Stimulated activated CD4-positive, alpha-beta T cell treated with anti-CD3 and anti-CD28 coated beads, Interleukin-1b, Interleukin-23, amount 100 ng/mL, for 1 hour (primary cell): ENCODE data around the gene KLHL29.

Source experiments
- DNase-seq, 2 donors: peaks; one replicate each; pipeline ENCODE4 v3.0.0-alpha.2; 2020; ENCODE audit warnings: low read depth in 2 of 2

KLHL29 gene

DNA sequence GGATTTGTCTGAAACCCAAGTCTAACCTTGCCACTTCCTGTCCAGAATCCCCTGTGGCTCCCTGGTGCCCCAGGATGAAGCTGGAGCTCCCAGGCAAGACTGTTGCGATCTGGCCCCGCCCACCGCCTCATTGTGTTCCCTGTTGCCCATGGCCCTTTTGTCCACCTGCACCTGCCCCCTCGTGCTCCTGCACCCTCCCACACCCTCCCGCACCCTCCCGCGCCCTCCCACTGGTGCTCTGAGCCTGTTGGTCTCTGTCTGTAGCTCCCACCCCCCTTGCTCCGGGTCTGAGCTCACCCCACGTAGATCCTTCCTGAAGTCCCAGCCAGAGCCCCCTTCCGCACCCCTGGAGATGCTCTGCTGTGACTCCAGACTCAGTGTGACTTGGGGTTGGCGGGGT lies 297.5 kb downstream of the KLHL29 start:
- DNase-seq = no peak

DNA sequence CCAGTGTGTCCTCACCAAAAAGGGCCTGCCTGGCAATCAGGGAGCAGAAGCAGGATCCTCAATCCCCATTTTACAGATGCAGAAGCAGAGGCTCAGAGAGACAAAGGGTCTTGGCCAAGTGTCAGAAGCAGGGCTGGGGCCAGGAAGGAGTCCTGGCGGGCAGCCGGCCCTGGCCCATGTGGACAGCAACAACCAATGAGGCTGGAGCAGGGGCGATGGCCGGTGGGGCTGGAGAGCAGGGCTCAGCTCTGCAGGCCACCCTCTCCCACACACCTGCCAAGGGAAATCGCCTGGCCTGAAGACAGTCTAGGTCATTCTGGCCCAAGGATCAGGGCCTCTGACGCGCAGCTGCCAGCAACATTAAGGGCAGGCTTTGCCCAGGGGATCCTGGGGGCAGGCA lies 298.0 kb downstream of the KLHL29 start:
- no peak for DNase-seq

DNA sequence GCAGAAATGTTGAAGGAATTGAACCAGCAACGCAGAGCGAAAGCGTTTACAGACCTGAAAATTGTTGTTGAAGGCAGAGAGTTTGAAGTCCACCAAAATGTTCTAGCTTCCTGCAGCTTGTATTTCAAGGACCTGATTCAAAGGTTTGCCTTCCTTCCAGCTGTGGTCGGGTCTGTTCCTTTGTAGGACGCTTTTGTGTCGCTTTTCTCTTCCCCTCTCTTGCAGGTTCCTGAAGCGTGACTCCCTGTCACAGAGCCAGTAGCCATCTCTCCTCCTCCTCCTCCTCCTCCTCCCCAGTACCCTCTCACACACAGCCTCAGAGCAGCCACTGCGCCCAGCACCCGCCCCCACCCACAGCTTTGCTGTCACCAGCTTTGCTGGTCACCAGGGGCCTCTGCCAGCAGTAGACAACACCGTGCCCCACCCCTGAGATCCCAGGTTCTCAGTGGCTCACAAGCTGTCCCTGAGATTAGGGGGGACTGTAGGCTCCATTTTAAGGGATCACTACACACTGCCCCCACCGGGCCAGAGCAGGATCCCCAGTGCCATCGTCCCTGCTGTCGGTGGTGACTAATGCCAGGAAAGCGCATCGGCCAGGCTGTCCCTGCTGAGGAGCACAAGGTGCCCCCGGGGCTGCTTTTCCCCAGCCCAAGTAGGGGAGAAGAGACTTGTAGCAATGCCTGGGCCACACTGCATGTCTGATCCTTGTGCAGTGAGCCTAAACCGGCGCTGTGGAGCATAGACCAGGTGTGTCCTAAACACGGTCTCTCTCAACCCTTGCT lies 299.6 kb downstream of the KLHL29 start:
- DNase-seq = no peak

DNA sequence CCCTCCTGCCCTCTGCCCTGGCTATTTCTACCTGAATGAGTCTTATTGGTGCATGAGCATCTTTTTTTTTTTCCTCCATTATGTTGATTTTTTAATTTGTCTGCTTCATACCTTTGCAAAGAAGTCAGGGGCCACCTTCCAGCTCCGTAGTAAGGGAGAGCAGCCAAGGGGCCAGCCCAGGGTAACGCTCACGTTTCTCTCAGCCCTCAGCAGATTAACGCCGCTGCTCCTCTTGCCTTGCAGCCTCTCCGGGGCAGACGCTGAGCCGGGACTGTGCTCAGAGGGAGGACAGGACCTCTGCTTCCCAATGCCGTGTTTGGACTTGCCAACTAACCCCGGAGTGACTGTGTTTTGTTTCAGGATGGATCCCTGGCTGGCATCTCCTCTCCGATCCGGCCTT lies 300.2 kb downstream of the KLHL29 start:
- no peak for DNase-seq

DNA sequence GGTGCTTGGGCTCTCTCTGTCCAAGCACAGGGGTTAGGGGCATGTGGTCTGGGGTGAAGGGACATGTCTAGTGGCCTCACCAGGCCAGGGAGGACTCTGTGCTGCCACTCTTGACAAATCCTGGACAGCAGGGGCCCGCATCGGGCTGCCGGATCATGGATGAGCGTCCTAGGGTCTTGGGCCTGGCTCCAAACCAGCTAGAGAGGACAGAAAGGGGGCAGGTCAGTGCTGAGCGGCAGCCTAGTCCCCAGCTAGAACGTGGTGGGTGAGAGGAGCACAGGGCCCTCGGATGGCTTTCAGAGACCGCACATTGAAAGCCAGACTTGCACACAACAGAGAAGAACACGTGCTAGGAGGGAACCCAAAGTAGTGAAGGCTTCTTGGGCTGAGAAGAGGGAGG lies 300.7 kb downstream of the KLHL29 start:
- DNase-seq = no peak

DNA sequence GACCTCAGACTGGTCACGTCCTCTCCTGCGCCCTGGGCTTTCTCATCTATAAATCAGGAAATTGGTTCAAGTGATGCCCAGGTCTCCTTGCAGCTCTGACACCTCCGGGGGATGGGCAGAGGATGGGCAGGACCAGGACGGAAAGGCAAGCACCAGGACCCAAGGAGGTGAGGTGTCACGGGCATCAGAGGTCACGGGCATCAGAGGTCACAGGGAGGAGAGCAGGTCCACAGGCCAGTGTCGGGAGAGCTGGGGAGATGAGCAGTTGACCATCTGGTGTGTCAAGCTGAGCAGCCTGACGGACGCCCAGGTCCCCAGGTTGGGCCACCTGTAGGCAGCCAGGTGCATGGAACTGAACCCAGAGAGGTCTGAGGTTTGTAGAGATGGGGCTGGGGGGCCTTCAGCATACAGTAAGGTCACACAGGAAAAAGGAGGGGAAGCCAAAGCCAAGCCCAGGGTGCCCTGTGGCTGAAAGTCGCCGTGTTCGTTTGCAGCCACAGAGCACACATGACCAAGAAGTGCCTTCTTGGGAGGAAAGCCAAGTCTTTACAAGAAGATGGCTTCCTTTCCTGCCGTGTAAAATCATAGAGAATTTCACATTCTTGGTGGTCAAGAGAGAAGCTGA lies 301.5 kb downstream of the KLHL29 start:
- DNase-seq = no peak

DNA sequence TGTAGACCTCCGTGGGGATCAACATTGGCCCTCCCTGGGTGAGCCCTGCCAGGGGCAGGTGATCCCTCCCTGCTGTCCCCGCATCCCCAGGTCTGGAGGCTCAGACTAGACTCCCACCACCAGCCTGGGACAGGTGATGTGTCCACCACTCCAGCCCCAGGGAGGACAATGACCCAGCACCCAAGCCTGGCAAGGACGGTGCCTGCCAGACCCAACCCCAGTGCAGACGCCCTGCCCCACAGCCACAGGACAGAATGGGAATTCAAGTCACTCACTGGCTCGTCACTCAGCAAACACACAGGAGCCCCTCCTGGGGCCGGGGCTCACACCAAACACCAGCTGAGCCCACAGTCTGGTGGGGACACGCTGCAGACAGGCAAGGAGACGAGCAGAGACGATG lies 302.2 kb downstream of the KLHL29 start:
- DNase-seq = no peak

DNA sequence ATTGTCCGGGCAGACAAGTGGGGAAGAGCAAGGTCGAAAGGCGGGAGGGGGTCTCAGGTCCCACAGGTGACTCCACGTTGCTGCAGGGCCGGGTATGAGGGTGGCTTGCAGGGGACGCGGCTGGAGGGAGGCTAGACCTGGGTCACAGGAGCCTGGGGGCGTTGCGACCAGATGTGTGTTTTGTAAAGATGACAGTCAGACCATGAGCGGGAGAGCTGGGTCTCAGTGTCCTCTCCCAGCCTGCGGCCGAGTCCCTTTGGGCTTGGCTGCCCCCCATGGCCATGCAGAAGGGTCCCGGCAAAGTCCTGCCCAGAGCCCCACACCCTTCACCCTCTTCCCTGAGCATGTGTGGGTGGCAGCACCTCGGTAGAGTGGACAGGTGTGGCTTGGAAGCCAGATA lies 302.7 kb downstream of the KLHL29 start:
- DNase-seq = no peak

DNA sequence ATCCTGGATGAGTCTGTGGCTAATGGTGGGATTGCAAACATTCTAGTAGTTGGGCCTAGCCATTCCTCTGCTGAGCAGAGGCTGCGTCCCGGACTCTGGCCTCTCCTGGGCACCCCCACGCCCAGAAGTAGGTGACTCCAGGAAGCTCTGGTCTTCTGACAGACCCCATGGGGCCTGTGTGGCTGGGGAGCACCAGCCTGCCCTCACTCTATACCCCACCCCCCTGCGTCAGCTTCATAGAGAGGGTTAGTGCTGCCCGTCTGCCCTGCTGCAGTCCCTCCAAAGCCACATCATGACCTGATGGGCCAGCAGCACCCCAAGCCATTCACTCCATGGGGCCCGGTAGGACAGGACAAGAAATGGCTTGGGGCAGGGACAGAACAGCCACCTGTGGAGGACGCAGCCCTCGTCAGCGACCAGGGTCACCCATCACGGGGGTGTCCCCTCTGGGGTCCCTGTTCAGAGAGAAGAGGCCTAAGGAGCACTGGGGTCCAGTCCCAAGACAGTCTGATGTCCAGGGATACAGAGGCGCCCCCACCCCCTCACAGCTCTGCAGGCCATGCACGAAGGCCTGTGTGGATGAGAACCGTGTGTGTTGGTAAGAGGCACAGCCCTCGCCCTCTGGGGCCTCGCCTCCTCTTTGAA lies 303.6 kb downstream of the KLHL29 start:
- DNase-seq = no peak

DNA sequence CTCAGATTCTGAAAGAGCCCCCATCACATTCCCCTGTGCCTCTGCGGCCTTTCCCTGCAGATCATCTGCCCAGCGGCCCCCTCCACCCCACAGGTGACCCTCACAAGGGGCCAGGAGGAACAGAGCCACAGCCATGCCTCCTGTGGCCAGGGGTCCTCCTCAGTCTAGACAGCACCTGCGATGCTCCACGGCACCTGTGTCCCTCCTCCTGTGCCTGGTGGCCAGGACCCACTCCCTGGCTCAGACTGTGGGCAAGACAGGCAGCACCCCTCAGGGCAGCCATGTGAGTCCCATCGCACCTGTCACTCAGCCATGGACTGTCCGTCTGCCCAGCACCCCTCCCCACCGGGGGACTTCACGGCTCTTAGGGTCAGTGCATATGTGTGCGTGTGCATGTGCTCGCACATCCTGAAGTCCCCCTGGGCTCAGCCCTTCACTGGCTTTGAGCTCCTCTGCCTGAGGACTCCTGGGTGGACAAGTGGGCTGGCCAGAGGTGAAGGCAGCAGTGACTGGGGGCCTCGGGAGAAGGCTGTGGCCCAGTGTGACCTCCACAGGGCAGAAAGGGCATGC lies 304.2 kb downstream of the KLHL29 start:
- DNase-seq = no peak

DNA sequence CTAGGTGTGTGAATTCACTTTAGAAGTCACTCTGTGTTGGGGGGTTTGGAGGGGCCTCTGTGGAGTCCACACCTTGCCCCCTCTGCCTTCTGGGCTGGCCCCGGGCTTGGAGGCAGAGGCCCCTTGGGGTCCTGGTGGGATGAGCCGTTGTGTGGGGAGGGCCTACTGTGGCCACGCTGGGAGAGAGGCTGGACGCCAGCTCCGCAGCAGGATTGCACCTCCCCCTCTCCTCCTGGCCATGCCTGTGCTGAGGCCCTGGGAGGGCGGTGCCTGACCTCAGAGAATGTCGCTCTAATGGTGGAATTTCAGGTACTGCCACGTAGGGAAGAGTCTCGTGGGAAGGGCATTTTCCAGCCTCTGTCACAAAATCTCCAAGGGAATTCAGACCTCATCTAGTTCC lies 304.9 kb downstream of the KLHL29 start:
- no peak for DNase-seq

DNA sequence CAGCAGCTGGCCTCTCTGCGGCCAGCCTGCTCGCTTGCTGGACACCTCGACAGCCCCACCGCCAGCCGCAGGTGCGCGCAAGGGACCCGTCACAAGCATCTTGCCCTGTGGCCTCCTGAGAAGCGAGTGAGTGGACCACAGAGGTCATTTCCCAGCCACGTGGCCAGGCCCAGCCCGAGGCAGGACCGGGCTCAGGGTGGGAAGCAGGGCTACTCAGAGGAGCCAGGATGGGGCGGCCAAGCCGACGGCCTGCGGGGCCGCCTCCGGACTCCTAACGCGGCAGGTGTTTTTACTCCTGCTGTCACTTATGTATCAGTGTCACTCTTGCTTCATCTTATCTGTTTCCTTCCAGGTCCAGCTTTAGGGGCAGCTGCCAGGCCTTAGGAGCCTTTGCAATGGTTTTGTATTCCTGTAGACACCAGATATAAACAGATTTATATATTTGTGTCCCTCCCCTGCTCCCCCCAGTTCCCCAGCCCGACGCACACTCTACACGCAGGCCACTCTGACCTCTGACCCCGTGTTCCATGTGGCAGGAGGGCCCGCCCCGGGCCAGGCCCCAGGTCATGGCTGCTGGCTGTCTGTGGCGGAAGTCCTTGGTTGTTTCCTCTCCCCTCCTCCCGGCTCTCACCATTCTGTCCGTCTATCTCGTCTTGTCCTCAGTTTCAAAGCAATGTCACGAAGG lies 305.6 kb downstream of the KLHL29 start:
- no peak for DNase-seq

DNA sequence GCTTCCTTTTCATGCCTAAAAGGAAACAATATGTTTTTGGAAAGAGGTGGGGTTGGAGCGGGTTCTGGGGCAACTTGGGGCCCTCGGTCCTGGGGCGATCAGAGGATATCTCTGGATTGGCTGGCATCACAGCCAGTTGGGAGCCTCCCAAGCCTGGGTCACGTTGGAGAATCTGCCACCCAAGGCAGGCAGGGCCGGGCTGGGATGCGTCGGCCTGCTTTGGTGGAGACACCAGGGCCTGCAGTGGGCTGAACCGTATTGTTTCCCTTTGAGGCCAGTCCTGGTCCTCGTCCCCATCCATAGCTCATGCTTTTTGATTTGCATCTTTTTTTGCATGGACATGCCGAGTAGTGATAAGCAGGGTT lies 306.1 kb downstream of the KLHL29 start:
- no peak for DNase-seq

DNA sequence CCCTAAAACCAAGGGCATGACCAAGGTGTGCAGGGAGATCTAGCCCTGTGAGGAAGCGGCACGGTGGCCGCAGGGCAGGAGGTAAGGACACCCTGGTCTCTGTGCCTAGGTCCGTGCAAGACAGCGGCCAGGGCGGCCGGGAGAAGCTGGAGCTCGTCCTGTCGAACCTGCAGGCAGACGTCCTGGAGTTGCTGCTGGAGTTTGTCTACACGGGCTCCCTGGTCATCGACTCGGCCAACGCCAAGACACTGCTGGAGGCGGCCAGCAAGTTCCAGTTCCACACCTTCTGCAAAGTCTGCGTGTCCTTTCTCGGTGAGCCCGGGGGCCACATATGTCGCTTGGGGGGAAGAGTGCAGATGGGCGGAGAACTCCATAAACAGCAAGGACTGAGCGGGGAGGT lies 306.6 kb downstream of the KLHL29 start:
- DNase-seq = no peak

DNA sequence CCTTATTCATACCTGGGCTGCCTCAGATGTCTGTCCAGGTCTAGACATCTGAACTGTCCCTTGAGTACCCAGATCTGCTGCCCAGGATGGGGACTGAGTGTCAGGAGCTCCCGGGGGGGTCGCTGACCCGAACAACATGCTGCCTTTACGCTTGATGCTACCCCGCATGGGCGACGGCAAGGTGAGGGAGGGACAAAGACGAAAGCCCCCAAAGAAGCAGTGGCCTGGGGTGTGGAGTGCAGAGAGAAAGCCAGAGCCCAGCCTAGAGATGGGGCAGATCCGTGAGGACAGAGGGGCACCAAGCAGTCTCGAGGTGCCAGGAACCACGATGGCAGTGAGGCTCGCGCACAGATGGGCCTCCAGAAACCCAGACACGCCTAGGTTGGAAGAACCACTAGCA lies 307.3 kb downstream of the KLHL29 start:
- no peak for DNase-seq

DNA sequence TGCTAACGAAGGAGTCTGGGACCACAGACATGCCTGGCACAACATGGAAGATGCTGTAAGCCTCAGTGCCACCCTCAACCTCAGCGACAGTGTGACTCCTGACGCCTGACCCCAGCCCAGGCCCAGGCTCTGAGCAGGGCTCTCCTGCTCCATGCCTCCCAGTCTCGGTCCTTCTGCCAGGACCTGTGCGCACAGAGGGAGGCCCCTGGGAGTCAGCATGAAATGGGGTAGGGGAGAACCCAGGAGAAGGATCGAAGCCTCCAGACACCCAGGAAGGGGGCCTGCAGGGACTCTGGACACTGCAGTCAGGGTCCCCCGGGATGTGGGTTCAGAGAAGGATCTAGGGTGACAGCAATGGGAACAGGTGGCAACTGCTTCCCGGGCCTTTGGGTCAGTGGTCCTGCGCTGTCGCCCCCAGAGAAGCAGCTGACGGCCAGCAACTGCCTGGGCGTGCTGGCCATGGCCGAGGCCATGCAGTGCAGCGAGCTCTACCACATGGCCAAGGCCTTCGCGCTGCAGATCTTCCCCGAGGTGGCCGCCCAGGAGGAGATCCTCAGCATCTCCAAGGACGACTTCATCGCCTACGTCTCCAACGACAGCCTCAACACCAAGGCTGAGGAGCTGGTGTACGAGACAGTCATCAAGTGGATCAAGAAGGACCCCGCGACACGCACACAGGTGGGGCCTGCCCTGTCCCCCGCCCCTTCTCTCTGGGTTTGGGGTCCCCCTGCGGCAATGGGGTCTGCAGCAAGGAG lies 308.0 kb downstream of the KLHL29 start:
- DNase-seq = no peak

DNA sequence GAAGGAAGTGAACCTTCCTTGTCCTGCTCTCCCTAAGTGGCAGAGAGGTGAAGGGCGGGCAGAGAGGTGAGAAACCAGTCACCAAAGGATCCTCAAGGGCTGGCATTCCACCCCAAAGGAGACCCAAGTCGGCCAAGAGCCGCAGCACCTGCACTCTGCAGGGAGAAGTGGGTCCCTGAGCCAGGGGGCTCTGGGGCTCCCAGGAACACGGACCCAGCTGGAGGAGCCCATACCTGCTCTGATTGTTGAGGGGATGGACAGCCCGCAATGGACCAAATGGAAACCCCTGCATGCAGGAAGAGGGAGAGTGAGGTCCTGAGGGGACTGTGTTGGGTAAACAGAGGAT lies 308.6 kb downstream of the KLHL29 start:
- no peak for DNase-seq

DNA sequence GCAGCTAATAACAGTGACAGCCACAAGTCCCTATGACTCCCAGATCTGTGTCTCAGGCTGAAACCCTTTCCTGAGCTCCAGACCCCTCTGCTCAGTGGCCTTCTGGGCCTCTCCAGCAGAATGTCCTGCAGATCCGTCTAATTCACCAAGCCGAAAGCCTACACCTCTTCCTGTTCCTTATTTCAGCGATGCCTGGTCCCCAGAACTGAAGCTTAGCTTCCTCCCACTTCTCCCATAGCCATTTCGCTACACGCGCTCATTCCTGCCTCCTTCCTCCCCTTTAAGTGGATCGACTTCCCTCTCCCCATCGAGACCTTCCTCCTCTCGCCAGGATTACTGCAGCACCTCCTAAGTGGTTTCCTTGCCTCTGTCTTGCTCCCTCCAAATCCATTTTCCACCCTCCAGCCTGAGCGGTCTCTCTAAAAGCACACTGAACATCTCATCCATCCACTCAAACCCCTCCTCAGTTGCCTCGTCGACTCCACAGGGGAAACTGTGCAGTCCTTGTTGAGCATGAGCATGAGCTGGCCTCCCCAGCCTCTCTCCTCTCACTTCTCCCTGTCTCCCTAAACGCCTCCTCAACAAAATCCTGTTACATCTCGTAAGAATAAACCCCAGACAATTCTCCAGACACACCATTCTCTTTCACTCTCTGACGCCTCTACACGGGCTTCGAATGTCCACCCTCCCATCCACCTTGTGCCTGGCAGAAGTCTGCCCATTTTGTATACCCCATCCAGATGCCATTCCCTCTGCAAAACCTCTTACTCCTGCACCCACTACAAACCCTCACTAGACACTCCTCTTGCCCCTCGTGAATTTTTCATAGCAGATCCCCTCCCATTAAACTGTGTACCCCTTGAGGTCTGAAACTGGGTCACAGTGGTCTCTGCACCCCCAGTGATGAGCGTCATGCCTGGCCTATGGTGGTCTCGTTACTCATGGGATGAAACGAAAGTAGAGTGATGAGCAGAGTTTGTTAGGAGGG lies 309.4 kb downstream of the KLHL29 start:
- no peak for DNase-seq

DNA sequence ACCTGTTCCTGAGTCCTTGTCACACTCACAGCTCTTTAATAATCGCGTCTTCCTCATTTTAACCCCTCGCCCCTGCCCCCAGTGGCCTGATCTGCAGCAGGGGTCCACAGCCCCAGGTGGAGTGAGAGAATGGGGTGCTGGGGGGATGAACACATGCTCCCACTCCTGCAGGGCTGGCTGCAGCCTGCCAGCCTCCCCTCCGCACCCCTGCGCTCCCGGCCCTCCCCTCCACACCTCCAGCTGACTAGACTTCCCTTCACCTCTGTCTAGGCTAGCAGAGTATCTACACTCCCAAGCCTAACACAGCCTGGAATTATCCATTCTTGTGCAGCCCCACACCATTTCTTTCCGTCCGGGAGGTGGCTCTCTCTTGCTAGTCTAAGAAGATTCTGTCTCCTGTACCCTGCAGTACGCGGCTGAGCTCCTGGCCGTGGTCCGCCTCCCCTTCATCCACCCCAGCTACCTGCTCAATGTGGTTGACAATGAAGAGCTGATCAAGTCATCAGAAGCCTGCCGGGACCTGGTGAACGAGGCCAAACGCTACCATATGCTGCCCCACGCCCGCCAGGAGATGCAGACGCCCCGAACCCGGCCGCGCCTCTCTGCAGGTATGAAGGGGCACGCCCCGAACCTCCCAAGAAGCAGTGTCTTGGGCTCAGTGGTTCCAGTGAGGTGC lies 310.4 kb downstream of the KLHL29 start:
- DNase-seq = no peak
